ENCODE results near the gene TKFC.

The TKFC gene

DNA sequence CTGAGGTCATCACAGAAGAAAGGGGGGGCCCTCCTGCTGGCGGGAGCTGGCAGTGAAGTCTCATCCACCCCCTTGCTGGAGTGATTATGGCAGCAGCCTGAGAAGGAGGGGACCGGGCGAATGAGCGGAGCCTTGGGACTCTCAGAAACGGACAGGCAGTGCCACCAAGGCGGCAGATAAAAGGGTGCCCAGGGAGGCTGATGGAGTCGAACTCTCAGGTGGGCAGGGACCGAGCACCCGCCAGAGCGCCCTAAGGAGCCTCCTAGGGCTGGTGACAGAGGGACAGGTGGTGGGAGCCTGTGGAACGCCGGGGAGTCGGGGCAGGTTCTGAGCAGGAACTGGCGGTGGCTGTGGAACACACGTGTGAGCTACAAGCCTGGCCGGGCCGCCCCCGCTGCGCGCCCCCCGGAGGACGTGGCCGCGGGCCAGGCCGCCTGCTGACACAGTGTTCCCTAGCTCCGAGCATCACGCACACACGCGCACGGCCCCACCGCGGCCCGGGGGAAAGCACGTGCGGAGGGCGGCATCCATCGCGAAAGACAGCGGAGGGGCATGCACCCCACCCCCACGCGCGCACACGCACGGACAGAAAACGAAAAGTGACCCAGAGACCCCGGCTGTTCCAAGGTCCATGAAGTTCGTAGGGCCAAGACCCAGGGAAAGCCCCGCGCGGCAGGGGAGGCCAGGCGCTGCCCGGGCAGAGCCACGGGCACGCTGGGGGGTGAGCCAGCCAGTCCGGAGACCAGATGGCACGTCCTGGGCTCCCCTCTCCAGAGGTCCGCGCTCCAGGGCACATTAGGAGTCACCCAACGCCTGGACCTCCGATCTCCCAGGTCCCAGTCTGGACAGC is 38.9 kb upstream of the TKFC start:
- H3K4me3 ChIP-seq (ENCODE audit: low read depth, low read length): peak overlapping the region; percentile 52
- no peak for TF ChIP-seq CTCF (IDR thresholded peaks at IDR 0.05; ENCODE audit: low read depth, low read length, missing control alignments)
- DNase-seq (ENCODE audit: low read depth): no peak

- H3K4me3 ChIP-seq (ENCODE audit: low read depth, low read length): peak within 1 kb of the TSS; percentile 52
- TF ChIP-seq CTCF (IDR thresholded peaks at IDR 0.05; ENCODE audit: low read depth, low read length, missing control alignments): peak; percentile 42
- no peak for DNase-seq (ENCODE audit: low read depth)
Measured at GRCh38 chr11:61294717-61295595, 38.1 kb upstream of the TKFC start, which contains the start of gene VWCE. VWCE (minus strand) TSS chr11:61295316; CDS start chr11:61295037, 279 bp downstream.

DNA sequence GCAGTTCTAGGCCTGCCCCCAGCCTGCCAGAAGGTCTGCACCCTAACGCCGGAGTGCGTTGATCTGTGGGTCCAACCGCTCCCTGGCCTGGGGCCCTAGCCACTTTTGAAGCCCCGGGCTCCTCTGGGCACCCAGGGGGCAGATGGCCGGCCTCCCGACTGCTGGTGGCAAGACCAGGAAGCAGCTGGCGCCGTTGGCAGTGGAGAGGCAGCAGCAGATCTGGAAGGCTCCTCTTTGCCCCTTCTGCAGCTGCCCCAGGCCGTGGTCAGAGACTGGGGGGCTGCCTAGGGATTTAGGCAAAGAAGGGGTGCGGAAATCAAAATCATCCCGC is 37.5 kb upstream of the TKFC start:
- no peak for TF ChIP-seq CTCF (IDR thresholded peaks at IDR 0.05; ENCODE audit: low read depth, low read length, missing control alignments)
- H3K4me3 ChIP-seq (ENCODE audit: low read depth, low read length): peak overlapping the region; percentile 52
- DNase-seq (ENCODE audit: low read depth): no peak

DNA sequence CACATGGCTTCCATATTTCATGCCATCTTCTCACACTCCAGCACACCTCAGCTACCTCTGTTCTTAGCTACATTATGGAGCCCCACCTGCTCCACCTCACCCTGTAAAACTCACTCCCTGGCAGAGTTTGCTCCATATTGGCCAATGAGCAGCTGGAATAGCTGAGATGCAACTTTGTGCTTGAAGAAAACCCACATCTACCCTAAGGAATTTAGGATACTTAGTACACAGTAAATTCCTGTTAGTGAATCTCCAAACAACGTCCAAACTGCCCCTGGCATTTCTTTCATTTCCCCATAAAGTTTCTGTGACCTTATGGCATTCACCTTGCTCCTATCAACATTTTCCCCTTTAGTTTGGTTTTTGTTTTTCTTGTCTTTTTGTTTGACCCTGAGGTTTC is 35.7 kb upstream of the TKFC start:
- TF ChIP-seq CTCF (IDR thresholded peaks at IDR 0.05; ENCODE audit: low read depth, low read length, missing control alignments): no peak
- DNase-seq (ENCODE audit: low read depth): no peak
- H3K4me3 ChIP-seq (ENCODE audit: low read depth, low read length): no peak overlapping the region

- no peak for DNase-seq (ENCODE audit: low read depth)
- H3K4me3 ChIP-seq (ENCODE audit: low read depth, low read length): no peak overlapping the region
- TF ChIP-seq CTCF (IDR thresholded peaks at IDR 0.05; ENCODE audit: low read depth, low read length, missing control alignments): no peak
Measured at GRCh38 chr11:61297746-61298145, 35.3 kb upstream of the TKFC start.

DNA sequence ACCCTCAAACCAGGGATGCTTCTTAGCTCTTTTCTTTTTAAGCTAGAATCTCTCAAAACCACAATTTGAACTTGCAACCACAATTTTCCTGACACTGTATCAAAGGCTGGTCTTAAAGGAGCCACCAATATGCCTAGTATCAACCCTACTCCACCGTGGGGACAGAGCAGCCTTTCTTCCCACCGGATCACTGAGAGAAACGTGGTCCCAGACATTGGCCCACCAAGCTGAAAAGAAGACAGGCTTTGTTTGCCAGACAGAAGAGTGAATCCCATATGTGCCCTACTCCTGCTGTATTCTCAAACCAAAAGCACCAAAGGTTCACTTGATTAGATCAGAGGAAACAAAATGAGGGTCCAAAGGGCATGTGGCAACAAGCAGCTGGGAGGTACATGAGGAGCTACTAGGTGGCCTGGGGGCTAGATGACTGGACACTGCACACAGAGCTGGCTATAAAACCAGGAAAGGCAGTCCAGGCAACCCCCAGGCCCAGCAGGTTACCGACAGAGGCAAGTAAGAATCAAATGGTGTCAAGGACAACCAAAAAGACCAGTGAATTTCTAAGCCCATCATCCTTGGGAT is 34.3 kb upstream of the TKFC start:
- no peak overlapping the region for H3K4me3 ChIP-seq (ENCODE audit: low read depth, low read length)
- no peak for DNase-seq (ENCODE audit: low read depth)
- no peak for TF ChIP-seq CTCF (IDR thresholded peaks at IDR 0.05; ENCODE audit: low read depth, low read length, missing control alignments)

All from GM12864 (cell line).